ENCODE data around the gene OPRM1. TPM values are rescaled to one million over a fixed set of nuclear protein-coding genes. Genes with fewer than 3 reads are reported as not detected.

OPRM1 gene
- total RNA-seq, 1 experiment from 2014 or later = not detected

DNA sequence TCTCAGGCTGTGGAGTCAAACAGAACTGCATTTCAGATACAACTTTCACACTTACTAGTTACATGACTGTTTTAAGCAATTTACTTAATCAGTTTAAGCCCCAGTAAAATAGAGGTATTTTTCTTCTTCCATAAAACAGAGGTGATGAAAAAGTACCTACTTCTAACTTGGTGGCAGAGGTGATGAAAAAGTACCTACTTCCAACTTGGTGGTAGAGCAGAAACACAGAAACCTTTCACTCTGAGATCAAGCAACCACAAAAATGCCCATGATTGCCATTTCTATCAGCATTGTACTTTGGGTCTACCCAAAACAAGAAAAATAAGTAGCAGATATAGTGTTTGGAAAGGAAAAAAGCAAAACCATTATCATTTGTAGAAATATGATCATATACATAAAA lies 148.7 kb downstream of the OPRM1 start:
- Histone ChIP-seq H2AFZ (ENCODE audit: low read depth, low read length, poor library complexity, severe bottlenecking) (no peak overlapping the region), H3K9me2 (ENCODE audit: insufficient read depth) (no peaks in the 10 kb centered on the region), H3K4me3 (replicated peaks in 1 of 2; ENCODE audit: low read depth in 1 of 2, low read length in 2 of 2) (no peak overlapping the region), H3K4me2 (ENCODE audit: low read length) (no peak overlapping the region), H4K20me1 (ENCODE audit: insufficient read depth) (no peaks in the 10 kb centered on the region), H3K9me3 (ENCODE audit: control insufficient read depth in 1 of 2, insufficient read depth in 1 of 2, low read depth in 1 of 2, low read length in 2 of 2) (no peaks in the 10 kb centered on the region), H3K79me2 (ENCODE audit: insufficient read depth, low read length) (no peaks in the 10 kb centered on the region), H3K27ac (ENCODE audit: low read depth, low read length) (no peak overlapping the region), H3K9ac (ENCODE audit: low read length) (no peak overlapping the region), H3K27me3 (ENCODE audit: insufficient read depth, low read length) (no peaks in the 10 kb centered on the region), H3K4me1 (ENCODE audit: control insufficient read depth in 1 of 2, insufficient read depth in 2 of 2, low read length in 2 of 2) (no peaks in the 10 kb centered on the region), H3K36me3 (ENCODE audit: control insufficient read depth in 1 of 2, insufficient read depth in 2 of 2, low read length in 2 of 2) (no peaks in the 10 kb centered on the region)
- TF ChIP-seq ELF1 (IDR thresholded peaks at IDR 0.05; ENCODE audit: borderline replicate concordance, low read depth) = no peak
- TF ChIP-seq SIN3A (IDR thresholded peaks at IDR 0.05; ENCODE audit: low read depth) = no peak
- no peak for TF ChIP-seq POLR2A (IDR thresholded peaks at IDR 0.05; ENCODE audit: borderline replicate concordance, extremely low read depth, insufficient read depth, insufficient read length)
- no peak for TF ChIP-seq ZFX (IDR thresholded peaks at IDR 0.05)
- no peak for TF ChIP-seq SRF (IDR thresholded peaks at IDR 0.05; ENCODE audit: low read depth)
- TF ChIP-seq, protein P1, sequence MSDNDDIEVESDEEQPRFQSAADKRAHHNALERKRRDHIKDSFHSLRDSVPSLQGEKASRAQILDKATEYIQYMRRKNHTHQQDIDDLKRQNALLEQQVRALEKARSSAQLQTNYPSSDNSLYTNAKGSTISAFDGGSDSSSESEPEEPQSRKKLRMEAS (IDR thresholded peaks at IDR 0.05) = no peak
- no peak for TF ChIP-seq ZNF274 (IDR thresholded peaks at IDR 0.05; ENCODE audit: low read depth, low read length)
- DNase-seq (ENCODE audit: low read depth, low spot score) (no peak), ATAC-seq (no peak)
- RAD21 ChIA-PET (ENCODE audit: low non-redundant PET in 1 of 2, low total read pairs in 2 of 2, uncharacterized antibody in 2 of 2, unreplicated experiment in 2 of 2) = no interaction called here
- BruUV-seq (replicated peaks) = no TSS peak
- intact Hi-C loops (cut with micrococcal nuclease) = no loop called here
- CTCF ChIA-PET = no interaction called here
- POLR2A ChIA-PET = no interaction called here

- ChIA-PET POLR2A (no interaction called here), CTCF (no interaction called here), RAD21 (ENCODE audit: low non-redundant PET in 1 of 2, low total read pairs in 2 of 2, uncharacterized antibody in 2 of 2, unreplicated experiment in 2 of 2) (no interaction called here)
- Histone ChIP-seq H3K4me1 (ENCODE audit: control insufficient read depth in 1 of 2, insufficient read depth in 2 of 2, low read length in 2 of 2) (no peaks in the 10 kb centered on the region), H3K36me3 (ENCODE audit: control insufficient read depth in 1 of 2, insufficient read depth in 2 of 2, low read length in 2 of 2) (no peaks in the 10 kb centered on the region), H2AFZ (ENCODE audit: low read depth, low read length, poor library complexity, severe bottlenecking) (no peak overlapping the region), H3K9ac (ENCODE audit: low read length) (no peak overlapping the region), H3K79me2 (ENCODE audit: insufficient read depth, low read length) (no peaks in the 10 kb centered on the region), H3K27ac (ENCODE audit: low read depth, low read length) (no peak overlapping the region), H3K9me2 (ENCODE audit: insufficient read depth) (no peaks in the 10 kb centered on the region), H3K4me2 (ENCODE audit: low read length) (no peak overlapping the region), H4K20me1 (ENCODE audit: insufficient read depth) (no peaks in the 10 kb centered on the region), H3K27me3 (ENCODE audit: insufficient read depth, low read length) (no peaks in the 10 kb centered on the region), H3K4me3 (replicated peaks in 1 of 2; ENCODE audit: low read depth in 1 of 2, low read length in 2 of 2) (no peak overlapping the region), H3K9me3 (ENCODE audit: control insufficient read depth in 1 of 2, insufficient read depth in 1 of 2, low read depth in 1 of 2, low read length in 2 of 2) (no peaks in the 10 kb centered on the region)
- no TSS peak for BruUV-seq (replicated peaks)
- ATAC-seq (no peak), DNase-seq (ENCODE audit: low read depth, low spot score) (no peak)
- intact Hi-C loops (cut with micrococcal nuclease) = no loop called here
- TF ChIP-seq CBX3 (IDR thresholded peaks at IDR 0.05; ENCODE audit: low read depth) = no peak
- no peak for TF ChIP-seq SP1 (IDR thresholded peaks at IDR 0.05; ENCODE audit: low read depth)
- no peak for TF ChIP-seq EZH2 (IDR thresholded peaks at IDR 0.05)
- TF ChIP-seq JUND (IDR thresholded peaks at IDR 0.05) = no peak
- TF ChIP-seq POLR2AphosphoS5 (IDR thresholded peaks at IDR 0.05; ENCODE audit: low read depth, low read length) = no peak
- TF ChIP-seq SIN3A (IDR thresholded peaks at IDR 0.05; ENCODE audit: low read depth) = no peak
- TF ChIP-seq POLR2A (IDR thresholded peaks at IDR 0.05; ENCODE audit: borderline replicate concordance, extremely low read depth, insufficient read depth, insufficient read length) = no peak
- TF ChIP-seq EZH2phosphoT487 (IDR thresholded peaks at IDR 0.05; ENCODE audit: borderline replicate concordance) = no peak
- no peak for TF ChIP-seq ZFX (IDR thresholded peaks at IDR 0.05)
- TF ChIP-seq, protein P2, sequence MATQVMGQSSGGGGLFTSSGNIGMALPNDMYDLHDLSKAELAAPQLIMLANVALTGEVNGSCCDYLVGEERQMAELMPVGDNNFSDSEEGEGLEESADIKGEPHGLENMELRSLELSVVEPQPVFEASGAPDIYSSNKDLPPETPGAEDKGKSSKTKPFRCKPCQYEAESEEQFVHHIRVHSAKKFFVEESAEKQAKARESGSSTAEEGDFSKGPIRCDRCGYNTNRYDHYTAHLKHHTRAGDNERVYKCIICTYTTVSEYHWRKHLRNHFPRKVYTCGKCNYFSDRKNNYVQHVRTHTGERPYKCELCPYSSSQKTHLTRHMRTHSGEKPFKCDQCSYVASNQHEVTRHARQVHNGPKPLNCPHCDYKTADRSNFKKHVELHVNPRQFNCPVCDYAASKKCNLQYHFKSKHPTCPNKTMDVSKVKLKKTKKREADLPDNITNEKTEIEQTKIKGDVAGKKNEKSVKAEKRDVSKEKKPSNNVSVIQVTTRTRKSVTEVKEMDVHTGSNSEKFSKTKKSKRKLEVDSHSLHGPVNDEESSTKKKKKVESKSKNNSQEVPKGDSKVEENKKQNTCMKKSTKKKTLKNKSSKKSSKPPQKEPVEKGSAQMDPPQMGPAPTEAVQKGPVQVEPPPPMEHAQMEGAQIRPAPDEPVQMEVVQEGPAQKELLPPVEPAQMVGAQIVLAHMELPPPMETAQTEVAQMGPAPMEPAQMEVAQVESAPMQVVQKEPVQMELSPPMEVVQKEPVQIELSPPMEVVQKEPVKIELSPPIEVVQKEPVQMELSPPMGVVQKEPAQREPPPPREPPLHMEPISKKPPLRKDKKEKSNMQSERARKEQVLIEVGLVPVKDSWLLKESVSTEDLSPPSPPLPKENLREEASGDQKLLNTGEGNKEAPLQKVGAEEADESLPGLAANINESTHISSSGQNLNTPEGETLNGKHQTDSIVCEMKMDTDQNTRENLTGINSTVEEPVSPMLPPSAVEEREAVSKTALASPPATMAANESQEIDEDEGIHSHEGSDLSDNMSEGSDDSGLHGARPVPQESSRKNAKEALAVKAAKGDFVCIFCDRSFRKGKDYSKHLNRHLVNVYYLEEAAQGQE (IDR thresholded peaks at IDR 0.05; ENCODE audit: low read depth) = no peak
- TF ChIP-seq CEBPB (IDR thresholded peaks at IDR 0.05; ENCODE audit: low read depth) = no peak
- no peak for TF ChIP-seq CTCF (IDR thresholded peaks at IDR 0.05 in 2 of 3, conservative IDR thresholded peaks at IDR 0.05 in 1 of 3; ENCODE audit: borderline replicate concordance in 1 of 3, insufficient read depth in 1 of 3, low read depth in 2 of 3, low read length in 2 of 3)
- no peak for TF ChIP-seq EGR1 (IDR thresholded peaks at IDR 0.05; ENCODE audit: low read depth)
- TF ChIP-seq TCF7L2 (IDR thresholded peaks at IDR 0.05; ENCODE audit: borderline replicate concordance, extremely low read depth, insufficient read depth, insufficient read length) = no peak
Observed at GRCh38 chr6:154196333-154196885, 157.4 kb downstream of the OPRM1 start.
